Activated T-cell treated with anti-CD3 and anti-CD28 coated beads for 1 hour (primary cell): Measurements from ENCODE around the gene SDF4.
A peak's percentile ranks its signal among the peaks of the same experiment; 100 is the strongest.

Experiments
- DNase-seq: peaks from one replicate; pipeline ENCODE4 v3.0.0-alpha.2; 2020; ENCODE audit warnings: low read depth

The SDF4 gene

DNA sequence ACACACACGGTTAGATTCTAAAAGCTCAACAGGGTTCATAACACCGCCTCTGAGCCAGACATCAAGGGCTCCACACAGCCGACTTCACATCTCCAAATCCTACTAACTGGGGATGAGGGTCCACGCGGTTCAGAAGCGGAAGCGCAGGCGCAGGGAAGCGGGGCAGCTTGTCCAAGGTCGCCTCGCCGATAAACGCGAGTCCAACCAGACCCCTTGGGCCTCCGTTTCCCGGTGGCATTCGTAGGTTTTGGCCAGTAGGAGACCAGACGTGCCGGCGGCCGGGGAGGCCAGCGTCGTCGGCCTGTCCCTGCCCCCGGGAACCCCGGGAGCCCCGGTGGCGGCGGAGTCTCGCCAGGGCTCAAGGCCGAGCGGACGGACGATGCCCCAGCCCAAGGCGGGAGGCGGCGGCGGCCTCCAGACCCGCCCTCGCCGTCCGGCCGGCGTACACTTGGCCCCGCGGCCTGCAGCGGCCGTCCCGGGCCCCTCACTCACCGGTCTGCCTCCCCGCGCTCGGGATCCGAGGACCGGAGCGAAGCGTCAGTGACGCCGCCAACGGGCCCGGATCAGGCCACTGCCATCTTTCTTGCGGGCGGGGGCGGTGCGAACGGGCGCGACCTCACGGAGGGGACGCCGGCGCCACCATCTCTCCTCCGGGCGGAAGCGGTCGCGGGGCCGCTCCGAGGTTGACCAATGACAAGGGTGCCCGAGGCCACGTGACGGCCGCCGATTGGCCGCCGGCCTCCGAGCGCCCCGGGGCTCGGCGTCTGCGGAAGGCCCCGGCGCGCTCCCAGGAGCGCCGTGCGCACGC lies at the start of gene SDF4:
TSS of gene SDF4 (minus strand) at position 602 of the 808 bp plus-strand sequence. CDS start 3,229 bp downstream, outside the sequence.
- peak; percentile 95 for DNase-seq

GRCh38 chr1:1280782-1281481 lies 49.1 kb upstream of the SDF4 start:
- no peak for DNase-seq

GRCh38 chr1:1279028-1279427 lies 47.2 kb upstream of the SDF4 start:
- no peak for DNase-seq

DNA sequence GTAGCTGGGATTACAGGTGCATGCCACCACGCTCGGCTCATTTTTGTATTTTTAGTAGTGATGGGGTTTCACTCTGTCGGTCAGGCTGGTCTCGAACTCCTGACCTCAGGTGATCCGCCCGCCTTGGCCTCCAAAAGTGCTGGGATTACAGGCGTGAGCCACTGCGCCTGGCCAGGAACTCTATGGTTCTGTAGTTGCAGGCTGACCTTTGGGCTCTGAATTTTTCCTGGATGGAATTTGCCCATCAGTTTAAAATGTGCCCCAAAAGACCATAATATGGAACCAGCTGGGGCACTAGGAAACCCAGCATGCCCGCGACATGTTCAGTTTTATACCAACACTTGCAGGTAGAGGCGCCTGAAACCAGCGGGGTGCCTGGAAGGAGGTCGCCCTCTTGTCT lies 46.8 kb upstream of the SDF4 start:
- DNase-seq: no peak

GRCh38 chr1:1275836-1276235 lies 44.0 kb upstream of the SDF4 start:
- no peak for DNase-seq

DNA sequence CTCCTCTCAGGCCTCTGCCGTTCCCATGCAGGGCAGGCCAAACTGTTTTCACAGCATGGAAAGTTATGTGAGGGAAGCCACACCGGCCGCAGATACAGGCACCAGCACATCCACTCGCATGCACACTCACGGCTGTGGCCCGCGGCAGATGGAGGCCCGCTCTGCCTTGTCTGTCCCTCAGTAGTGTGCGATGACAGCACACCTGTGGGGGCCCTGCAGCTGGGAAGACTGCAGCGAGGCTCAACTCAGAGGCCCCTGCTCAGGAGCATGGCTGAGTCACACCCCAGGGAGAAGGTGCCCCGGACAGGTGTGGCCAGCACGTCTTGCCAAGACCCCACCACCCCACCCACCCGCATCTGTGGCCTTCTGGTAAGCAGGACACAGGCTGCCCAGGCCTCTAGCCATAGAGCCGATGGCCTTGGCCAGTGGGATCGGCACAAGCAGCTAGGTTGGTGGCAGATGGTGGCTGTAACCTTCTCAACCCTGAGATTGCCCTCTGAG lies 43.2 kb upstream of the SDF4 start:
- no peak for DNase-seq

GRCh38 chr1:1274299-1274930 lies 42.6 kb upstream of the SDF4 start:
- DNase-seq: no peak

GRCh38 chr1:1273512-1274298 lies 41.9 kb upstream of the SDF4 start, which contains the start of gene UBE2J2:
UBE2J2 (minus strand) TSS chr1:1273854; CDS start chr1:1267992, 5,862 bp downstream.
- DNase-seq: peak; percentile 91

- no peak for DNase-seq
Measured at GRCh38 chr1:1273209-1273511, 41.4 kb upstream of the SDF4 start.

DNA sequence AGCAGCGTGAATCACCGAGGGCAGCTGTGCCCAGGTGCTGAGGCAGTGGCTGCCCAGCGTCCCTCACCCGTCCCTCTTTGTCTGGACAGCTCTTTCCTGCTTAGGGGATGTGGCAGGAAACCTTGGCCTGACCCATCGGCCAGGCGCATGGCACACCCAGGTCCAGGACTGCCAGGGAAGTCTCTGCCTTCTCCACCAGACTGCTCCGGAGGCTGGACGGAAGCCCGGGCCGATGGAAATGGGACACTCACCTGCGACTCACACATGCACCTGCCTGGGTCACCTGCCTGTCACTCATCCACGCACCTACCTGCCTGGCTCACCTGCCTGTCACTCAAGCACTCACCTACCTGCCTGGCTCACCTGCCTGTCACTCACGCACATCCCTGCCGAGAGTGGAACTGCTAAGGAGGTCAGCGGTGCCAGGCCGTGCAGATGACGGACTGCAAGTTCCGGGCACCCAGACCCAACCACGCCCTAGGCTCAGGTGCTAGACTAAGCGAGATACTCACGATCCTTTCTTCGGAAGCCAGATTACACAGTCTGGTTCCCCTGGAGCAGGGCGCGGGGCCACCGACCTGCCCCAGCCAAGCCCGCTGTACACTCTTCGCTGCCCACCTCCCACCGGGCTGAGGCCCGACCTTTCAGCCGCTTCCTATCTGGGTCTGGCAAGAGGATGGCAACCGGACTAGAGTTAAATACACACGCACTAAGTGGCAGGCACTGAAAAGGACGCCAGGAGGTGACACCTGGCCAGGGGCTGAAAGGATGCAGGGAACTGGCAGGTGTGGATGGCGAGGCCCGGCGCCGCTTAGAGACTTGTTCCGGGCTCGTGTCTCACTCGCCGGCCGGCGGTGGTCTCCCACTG lies 40.8 kb upstream of the SDF4 start:
- no peak for DNase-seq

DNA sequence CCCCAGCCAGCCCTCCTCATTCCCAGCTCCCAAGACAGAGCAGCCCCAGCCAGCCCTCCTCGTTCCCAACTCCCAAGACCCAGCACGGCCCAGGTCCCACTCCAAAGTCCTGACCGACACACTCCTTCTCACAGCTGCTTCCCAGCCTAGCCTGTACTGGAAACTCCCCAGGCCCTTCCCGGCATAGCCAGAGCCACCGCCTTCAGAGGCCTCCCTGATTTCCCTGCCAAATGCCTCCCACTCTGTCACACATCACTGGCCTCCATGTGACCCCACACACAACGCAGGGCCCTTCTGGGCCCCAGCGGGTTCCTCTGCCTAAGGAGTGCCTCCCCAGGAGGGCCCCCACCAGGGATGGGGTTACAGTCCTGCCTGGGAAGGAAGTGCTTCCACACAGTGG lies 39.0 kb upstream of the SDF4 start:
- no peak for DNase-seq

DNA sequence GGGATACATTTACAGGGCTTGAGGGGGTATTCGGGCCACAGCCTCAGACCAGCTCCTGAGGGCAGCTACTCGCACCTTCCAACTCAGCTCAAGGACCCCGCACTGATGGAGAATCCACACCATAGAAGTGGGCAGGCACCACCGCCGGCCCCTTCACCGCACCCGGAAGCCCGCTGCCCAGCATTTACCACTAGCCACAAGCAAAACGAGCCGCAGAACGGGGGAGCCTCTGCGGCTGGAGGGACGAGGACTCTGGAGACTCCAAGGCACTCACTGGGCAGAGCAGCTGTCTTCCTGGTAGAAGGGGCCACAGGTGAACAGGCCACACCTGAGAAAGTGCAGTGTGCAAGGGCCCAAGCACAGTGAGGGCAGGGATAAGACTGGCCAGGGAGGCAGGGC lies 36.5 kb upstream of the SDF4 start:
- no peak for DNase-seq

DNA sequence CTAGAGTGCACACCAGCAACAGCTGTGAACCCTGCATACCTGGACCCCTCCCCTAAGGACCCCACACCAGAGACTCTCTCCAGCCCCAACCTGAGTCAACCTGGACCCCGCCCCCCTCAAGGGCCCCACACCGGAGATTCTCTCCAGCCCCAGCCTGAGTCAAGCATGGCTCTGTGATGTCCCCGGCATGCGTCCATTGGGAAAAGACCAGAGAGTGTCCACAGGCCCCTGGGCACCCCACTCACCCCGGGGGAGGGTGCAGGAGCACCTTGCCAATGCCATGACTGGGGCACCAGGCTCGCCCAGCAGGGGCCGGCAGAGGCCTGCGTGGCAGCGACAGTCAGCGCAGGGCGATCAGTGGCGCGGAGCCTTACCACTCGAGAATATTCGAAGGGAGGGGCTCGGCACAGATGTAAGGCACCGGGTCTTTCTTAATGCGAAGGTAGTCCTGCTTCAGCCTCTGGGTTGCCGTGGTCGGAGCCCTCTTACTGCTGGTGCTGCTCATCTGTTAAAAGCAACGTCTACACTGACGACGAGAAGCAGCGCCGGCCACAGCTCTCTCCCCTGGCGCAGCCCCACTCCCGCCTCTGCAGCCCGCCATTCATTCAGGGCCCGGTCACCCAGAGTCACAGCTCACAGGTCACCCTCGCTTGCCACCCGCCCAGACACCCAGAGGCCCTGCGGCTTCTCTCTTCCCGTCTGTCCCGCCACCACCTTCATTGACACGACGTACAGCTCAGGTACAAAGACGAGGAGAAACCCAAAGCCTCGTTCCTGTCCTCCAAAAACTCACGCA lies 35.9 kb upstream of the SDF4 start:
- no peak for DNase-seq

- no peak for DNase-seq
Measured at GRCh38 chr1:1264868-1265272, 33.1 kb upstream of the SDF4 start.

DNA sequence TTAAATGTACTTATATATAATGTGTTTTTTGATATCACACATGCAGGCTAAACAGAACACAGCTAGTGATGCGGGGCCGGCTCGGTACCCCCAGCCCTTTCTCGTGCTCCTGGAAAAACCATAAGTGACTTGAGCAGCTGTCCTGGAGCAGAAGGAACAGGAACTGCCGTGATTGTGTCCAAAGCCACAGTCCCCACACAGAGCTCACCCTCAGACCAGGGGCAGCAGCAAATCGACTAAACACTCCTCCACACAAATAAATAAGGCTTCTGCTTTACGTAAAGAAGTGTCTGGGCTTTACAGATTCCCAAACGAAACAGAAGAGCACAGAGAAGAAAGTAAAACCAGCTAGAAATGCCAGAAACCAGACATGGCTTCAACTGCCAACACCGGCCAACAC lies 32.2 kb upstream of the SDF4 start:
- no peak for DNase-seq

DNA sequence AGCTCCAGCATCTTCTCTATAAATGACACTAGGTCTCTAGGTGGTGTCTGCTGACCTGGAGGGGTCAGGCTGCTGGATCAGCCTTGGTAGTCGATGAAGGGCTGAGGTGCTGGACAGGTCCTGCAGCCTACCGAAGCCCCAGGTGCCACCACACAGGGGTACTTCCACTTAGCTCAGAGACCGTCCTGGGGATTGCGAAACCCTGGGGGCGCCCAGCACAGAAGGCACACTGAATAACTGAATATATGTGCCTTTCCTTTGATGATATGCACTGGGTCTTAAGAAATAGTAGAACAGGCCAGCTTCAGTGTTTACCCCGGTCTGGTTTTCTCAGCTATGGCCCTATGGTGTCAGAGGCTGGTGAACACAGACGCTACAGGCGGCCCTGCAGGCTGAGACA lies 31.0 kb upstream of the SDF4 start:
- DNase-seq: no peak

- no peak for DNase-seq
Measured at GRCh38 chr1:1262071-1262470, 30.3 kb upstream of the SDF4 start.

DNA sequence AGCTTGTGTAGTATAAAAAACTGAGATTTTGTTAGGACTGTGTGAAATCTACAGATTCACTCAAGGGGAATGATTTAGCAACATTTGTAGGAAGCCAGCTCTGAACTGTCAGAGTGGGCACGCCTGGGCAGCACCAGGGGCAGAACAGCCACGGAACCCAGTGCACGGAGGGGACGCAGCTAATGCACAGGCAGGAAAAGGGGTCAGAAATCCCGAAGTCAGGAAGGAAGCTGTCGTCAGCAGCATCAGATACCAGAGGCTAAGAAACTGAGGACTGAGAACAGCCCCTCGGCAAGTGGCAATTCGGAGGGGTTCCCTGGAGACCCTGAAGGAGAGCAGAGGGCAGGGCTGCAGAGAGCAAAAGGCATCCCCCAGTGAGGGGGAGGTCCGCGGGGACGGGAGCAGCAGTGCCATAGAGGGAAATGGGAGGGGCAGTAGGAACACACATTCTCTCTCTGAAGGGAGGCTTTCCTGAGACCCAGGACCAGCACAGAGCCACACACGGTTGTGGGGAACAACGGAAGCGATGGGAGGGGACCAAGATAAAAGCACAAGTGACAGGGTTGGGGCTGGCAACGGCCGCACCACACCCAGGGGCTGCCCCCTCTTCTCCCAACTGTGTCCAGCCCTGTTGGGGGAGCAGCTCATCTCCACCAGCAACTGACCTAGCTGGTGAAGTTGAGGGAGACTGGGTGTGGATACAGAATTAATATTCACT lies 29.2 kb upstream of the SDF4 start:
- no peak for DNase-seq

GRCh38 chr1:1259951-1260600 lies 28.3 kb upstream of the SDF4 start:
- DNase-seq: no peak
